IMR-90 (cell line): ENCODE results near the gene CDKL5. TPM values are rescaled to one million over a fixed set of nuclear protein-coding genes. Genes with fewer than 3 reads are reported as not detected.

Experiments
- ATAC-seq: fragments of 200-7000 bp; cut with Tn5 transposase; 2 replicates; pipeline ENCODE4 v1.9.1; 2020; ENCODE audit warnings: low read depth, mild to moderate bottlenecking, moderate library complexity
- BruUV-seq: library from RNA; stranded (reverse); fragments of 400-500 nt; replicated peaks from 2 replicates; lab custom pipeline; 2021; lab: Mats Ljungman, UMichigan
- CTCF ChIA-PET: fragments of 300-600 bp; formaldehyde crosslinking; extraction: SDS; loops from one replicate; lab custom pipeline; 2021; ENCODE audit warnings: antibody characterized with exemption; lab: Yijun Ruan, JAX
- POLR2A ChIA-PET: fragments of 300-600 bp; sonication (Branson Sonifier 250); formaldehyde crosslinking; loops from one replicate; lab custom pipeline; 2022; ENCODE audit warnings: antibody characterized with exemption; ENCODE audit not compliant: unreplicated experiment; lab: Charles Lee
- DNase-seq: peaks from one replicate; pipeline ENCODE4 v3.0.0; 2013
- H2AFZ ChIP-seq: replicated peaks from 2 replicates; pipeline ENCODE3; 2013; ENCODE audit warnings: low read length, mild to moderate bottlenecking; ENCODE audit not compliant: poor library complexity
- H2AK5ac ChIP-seq: 2 replicates; pipeline ENCODE4 v1.6.1; 2013; ENCODE audit warnings: low read depth, low read length, inconsistent platforms
- H2AK9ac ChIP-seq: replicated peaks from 2 replicates; pipeline ENCODE3; 2013; ENCODE audit warnings: mild to moderate bottlenecking, low read depth, low read length, moderate library complexity; ENCODE audit not compliant: poor library complexity
- H2BK120ac ChIP-seq: 2 replicates; pipeline ENCODE4 v1.6.1; 2013; ENCODE audit warnings: low read depth, low read length, inconsistent platforms
- H2BK15ac ChIP-seq: 3 replicates; pipeline ENCODE4 v1.6.1; 2013; ENCODE audit warnings: low read depth, low read length, inconsistent platforms
- H2BK20ac ChIP-seq: 2 replicates; pipeline ENCODE4 v1.6.1; 2013; ENCODE audit warnings: low read depth, mild to moderate bottlenecking, inconsistent platforms, low read length, moderate library complexity
- H2BK5ac ChIP-seq: 2 replicates; pipeline ENCODE4 v1.6.1; 2013; ENCODE audit warnings: mild to moderate bottlenecking, low read depth, low read length, inconsistent platforms; ENCODE audit not compliant: poor library complexity, severe bottlenecking
- H3K14ac ChIP-seq: replicated peaks from 2 replicates; pipeline ENCODE4 v1.6.1; 2013; ENCODE audit warnings: low read depth, low read length, inconsistent platforms
- H3K18ac ChIP-seq: 2 replicates; pipeline ENCODE4 v1.6.1; 2013; ENCODE audit warnings: low read depth, low read length, control low read depth
- H3K23ac ChIP-seq: 2 replicates; pipeline ENCODE4 v1.6.1; 2013; ENCODE audit warnings: low read depth, low read length, inconsistent platforms
- H3K27ac ChIP-seq: 2 replicates; pipeline ENCODE4 v1.5.1; 2013; ENCODE audit warnings: mild to moderate bottlenecking, control low read depth, low read length; ENCODE audit not compliant: insufficient read depth
- H3K27me3 ChIP-seq: 2 replicates; pipeline ENCODE4 v1.6.1; 2013; ENCODE audit warnings: low read length; ENCODE audit not compliant: control insufficient read depth, insufficient read depth
- H3K36me3 ChIP-seq: 2 replicates; pipeline ENCODE4 v1.6.1; 2013; ENCODE audit warnings: low read length, mixed read lengths; ENCODE audit not compliant: control insufficient read depth, insufficient read depth
- H3K4ac ChIP-seq: 2 replicates; pipeline ENCODE4 v1.6.1; 2013; ENCODE audit warnings: low read depth, low read length, inconsistent platforms
- H3K4me1 ChIP-seq: 2 replicates; pipeline ENCODE4 v1.6.1; 2013; ENCODE audit warnings: low read length, mixed read lengths; ENCODE audit not compliant: control insufficient read depth, insufficient read depth
- H3K4me2 ChIP-seq: 2 replicates; pipeline ENCODE4 v1.6.1; 2013; ENCODE audit warnings: low read depth, mild to moderate bottlenecking, control low read depth, low read length, moderate library complexity
- H3K4me3 ChIP-seq: 2 replicates; pipeline ENCODE4 v1.5.1; 2013; ENCODE audit warnings: low read depth, mild to moderate bottlenecking, control low read depth, low read length, moderate library complexity; ENCODE audit not compliant: insufficient read depth
- H3K56ac ChIP-seq: 2 replicates; pipeline ENCODE4 v1.6.1; 2013; ENCODE audit warnings: low read length, inconsistent platforms; ENCODE audit not compliant: insufficient read depth; ENCODE audit errors: extremely low read depth
- H3K79me1 ChIP-seq, 2 experiments: 2 replicates each; pipeline ENCODE4 v1.6.1; 2013; ENCODE audit warnings: low read length in 2 of 2, inconsistent platforms in 1 of 2, low read depth in 1 of 2
- H3K9ac ChIP-seq: 2 replicates; pipeline ENCODE4 v1.6.1; 2013; ENCODE audit warnings: low read depth, low read length, control low read depth
- H3K9me1 ChIP-seq: 2 replicates; pipeline ENCODE4 v1.6.1; 2013; ENCODE audit warnings: low read length, inconsistent platforms; ENCODE audit not compliant: insufficient read depth
- H3K9me3 ChIP-seq: 2 replicates; pipeline ENCODE4 v1.6.1; 2013; ENCODE audit warnings: low read length; ENCODE audit not compliant: control insufficient read depth, insufficient read depth
- H4K20me1 ChIP-seq: 2 replicates; pipeline ENCODE4 v1.6.1; 2013; ENCODE audit warnings: low read length, inconsistent platforms; ENCODE audit not compliant: insufficient read depth
- H4K5ac ChIP-seq: 2 replicates; pipeline ENCODE4 v1.6.1; 2013; ENCODE audit warnings: mild to moderate bottlenecking, low read depth, low read length, control low read depth
- H4K8ac ChIP-seq, 2 experiments: 2 replicates each; pipeline ENCODE4 v1.6.1; 2013; ENCODE audit warnings: low read depth in 2 of 2, low read length in 2 of 2, control low read depth in 1 of 2, inconsistent platforms in 1 of 2
- H4K91ac ChIP-seq: 2 replicates; pipeline ENCODE4 v1.6.1; 2013; ENCODE audit warnings: low read depth, low read length, inconsistent platforms; ENCODE audit not compliant: insufficient read depth
- RAD21 ChIP-seq: IDR thresholded peaks from 2 replicates; pipeline ENCODE4 v1.6.1; 2012; ENCODE audit warnings: low read length, improper control_type of control experiment
- WGBS, 2 experiments: methylation state at CpG; one replicate each; pipeline versions ENCODE4 v1.1.5 to v1.1.7; 2013; ENCODE audit warnings: missing lambda C conversion rate in 2 of 2; ENCODE audit not compliant: insufficient read length in 1 of 2; ENCODE audit errors: extremely low coverage in 2 of 2; 5-methylcytosine and 5-hydroxymethylcytosine counted together
- dilution Hi-C: fragments of 300-500 bp; cut with HindIII; formaldehyde crosslinking; loops from one replicate; pipeline ENCODE4 v1.14.3; 2018; ENCODE audit warnings: low sequenced_read_pairs; ENCODE audit not compliant: unreplicated experiment
- in situ Hi-C: fragments of 300-500 bp; cut with MboI; formaldehyde crosslinking; loops from 3 replicates; pipeline ENCODE4 v1.14.3; 2019; ENCODE audit warnings: low sequenced_read_pairs, inconsistent platforms, mixed read lengths
- intact Hi-C: fragments of 100-400 bp; cut with micrococcal nuclease; formaldehyde crosslinking; loops from 2 replicates; pipeline ENCODE4 v1.10.0; 2022
- polyA plus RNA-seq, 3 experiments: library from polyadenylated mRNA; depleted of rRNA; stranded (reverse); fragments of >200 nt; gene quantifications; 2 replicates each; pipeline ENCODE4 v1.2.3, GENCODE V29; 2012; ENCODE audit warnings: low replicate concordance in 1 of 3
- total RNA-seq: library from RNA; depleted of rRNA; stranded (reverse); fragments of >200 nt; gene quantifications from 2 replicates; pipeline ENCODE4 v1.2.3, GENCODE V29; 2012
- TF ChIP-seq, protein P1 (sequence below): fragments of 150-350 bp; IDR thresholded peaks from 2 replicates; pipeline ENCODE4 v1.6.1; 2017; ENCODE audit warnings: mild to moderate bottlenecking, antibody characterized with exemption, low read length, low read depth

The CDKL5 gene
- total and polyA plus RNA-seq, 2 of the 4 experiments (the other 2 are of a cell fraction), result 3.5 to 9.7 TPM

GRCh38 chrX:18619288-18619687 is 193.9 kb downstream of the CDKL5 start:
- no peak overlapping the region for H3K56ac ChIP-seq
- H3K9me1 ChIP-seq, result no peaks in the 10 kb centered on the region
- H2BK5ac ChIP-seq, result no peak overlapping the region
- TF ChIP-seq RAD21, result no peak
- TF ChIP-seq, protein P1, sequence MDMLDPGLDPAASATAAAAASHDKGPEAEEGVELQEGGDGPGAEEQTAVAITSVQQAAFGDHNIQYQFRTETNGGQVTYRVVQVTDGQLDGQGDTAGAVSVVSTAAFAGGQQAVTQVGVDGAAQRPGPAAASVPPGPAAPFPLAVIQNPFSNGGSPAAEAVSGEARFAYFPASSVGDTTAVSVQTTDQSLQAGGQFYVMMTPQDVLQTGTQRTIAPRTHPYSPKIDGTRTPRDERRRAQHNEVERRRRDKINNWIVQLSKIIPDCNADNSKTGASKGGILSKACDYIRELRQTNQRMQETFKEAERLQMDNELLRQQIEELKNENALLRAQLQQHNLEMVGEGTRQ, result no peak
- H2AK5ac ChIP-seq, result no peak overlapping the region
- no peak overlapping the region for H2BK20ac ChIP-seq
- H3K18ac ChIP-seq, result no peak overlapping the region
- no peaks in the 10 kb centered on the region for H4K20me1 ChIP-seq
- CTCF ChIA-PET, result no interaction called here
- in situ Hi-C loops (no loop called here), intact Hi-C loops (no loop called here), dilution Hi-C loops (no loop called here)
- no peaks in the 10 kb centered on the region for H3K79me1 ChIP-seq
- no peak overlapping the region for H3K23ac ChIP-seq
- no peak overlapping the region for H3K4me2 ChIP-seq
- POLR2A ChIA-PET, result no interaction called here
- H2AK9ac ChIP-seq, result no peak overlapping the region
- H3K14ac ChIP-seq, result no peak overlapping the region
- H2BK15ac ChIP-seq, result no peak overlapping the region
- no peak overlapping the region for H3K4me3 ChIP-seq
- no peaks in the 10 kb centered on the region for H3K27me3 ChIP-seq
- no peak overlapping the region for H4K5ac ChIP-seq
- H3K36me3 ChIP-seq, result 0 out of 2 replicates have a peak, but pooled peaks cover 1% of the 10 kb centered on the region
- H4K91ac ChIP-seq, result no peak overlapping the region
- no peak overlapping the region for H3K4ac ChIP-seq
- H2AFZ ChIP-seq, result no peak overlapping the region
- no peak overlapping the region for H2BK120ac ChIP-seq
- H3K4me1 ChIP-seq, result peaks cover 2% of the 10 kb centered on the region
- no peak overlapping the region for H3K27ac ChIP-seq
- BruUV-seq, result no TSS peak
- ATAC-seq (no peak), DNase-seq (no peak)
- H3K9me3 ChIP-seq, result no peaks in the 10 kb centered on the region
- WGBS, 2 experiments, result no CpG with 5 or more reads among the region's 2 CpGs
- H3K9ac ChIP-seq, result no peak overlapping the region
- H4K8ac ChIP-seq, result no peak overlapping the region
